ENCODE data around the gene TBC1D22A. TPM values are rescaled to one million over a fixed set of nuclear protein-coding genes. Genes with fewer than 3 reads are reported as not detected.

Gene TBC1D22A
- total and polyA plus RNA-seq, 10 of the 15 experiments (the other 5 are each of a cell fraction or from before 2014, with no cell fraction given), result 0.63 to 44.7 (median 27.4) TPM

- Histone ChIP-seq H3K9me3 (replicated peaks; ENCODE audit: control insufficient read depth, insufficient read depth, low read length) (no peaks in the 10 kb centered on the region), H3K4me1 (ENCODE audit: control insufficient read depth, insufficient read depth, low read length) (no peaks in the 10 kb centered on the region; the same call in 1 of the 2 replicates), H3K27ac (ENCODE audit: control insufficient read depth, insufficient read depth) (no peak overlapping the region), H3K27me3 (replicated peaks in 1 of 2; ENCODE audit: control insufficient read depth in 2 of 2, insufficient read depth in 2 of 2, low read length in 1 of 2) (no peaks in the 10 kb centered on the region), H2AFZ (ENCODE audit: control insufficient read depth, low read depth, low read length) (no peak overlapping the region), H3K36me3 (ENCODE audit: control insufficient read depth in 2 of 2, insufficient read depth in 2 of 2, low read length in 1 of 2) (peaks cover 0 to 3% of the 10 kb centered on the region in 2 experiments; a peak in 3 of 4 replicates), H3K79me2 (ENCODE audit: control insufficient read depth, insufficient read depth, low read length) (no peaks in the 10 kb centered on the region), H4K20me1 (ENCODE audit: control insufficient read depth, insufficient read depth) (no peaks in the 10 kb centered on the region), H3K9ac (ENCODE audit: control insufficient read depth, insufficient read depth, low read length) (no peak overlapping the region), H3K4me2 (ENCODE audit: control insufficient read depth, insufficient read depth) (no peak overlapping the region), H3K4me3 (no peak overlapping the region)
- FAIRE-seq, result no peak
- intact Hi-C loops (cut with micrococcal nuclease; ENCODE audit: unreplicated experiment) (no loop called here), in situ Hi-C loops (cut with MboI) (no loop called here)
- ChIA-PET SMC1A (ENCODE audit: uncharacterized antibody, unreplicated experiment) (no interaction called here), RAD21 (ENCODE audit: unreplicated experiment) (no interaction called here), POLR2A (no interaction called here), CTCF (no interaction called here)
- DNase-seq (ENCODE audit: low read depth, low spot score), result no peak
- no TSS peak for BruUV-seq (replicated peaks)
- 98% methylated on average over 11 of the region's 11 CpGs for WGBS (ENCODE audit: insufficient coverage, insufficient replicate concordance, low lambda C conversion rate, missing lambda C conversion rate)
- no peak for ATAC-seq
- TF ChIP-seq TCF3 (IDR thresholded peaks at IDR 0.05; ENCODE audit: borderline replicate concordance, insufficient read depth, low read depth, low read length) (no peak), HCFC1 (IDR thresholded peaks at IDR 0.05; ENCODE audit: low read length) (no peak), ZNF207 (IDR thresholded peaks at IDR 0.05; ENCODE audit: borderline replicate concordance) (no peak), SREBF1 (IDR thresholded peaks at IDR 0.05; ENCODE audit: low read length) (no peak), NFYB (IDR thresholded peaks at IDR 0.05; ENCODE audit: insufficient read depth, low read depth, low read length) (no peak), BACH1 (IDR thresholded peaks at IDR 0.05; ENCODE audit: borderline replicate concordance) (no peak)
- TF ChIP-seq, protein P1, sequence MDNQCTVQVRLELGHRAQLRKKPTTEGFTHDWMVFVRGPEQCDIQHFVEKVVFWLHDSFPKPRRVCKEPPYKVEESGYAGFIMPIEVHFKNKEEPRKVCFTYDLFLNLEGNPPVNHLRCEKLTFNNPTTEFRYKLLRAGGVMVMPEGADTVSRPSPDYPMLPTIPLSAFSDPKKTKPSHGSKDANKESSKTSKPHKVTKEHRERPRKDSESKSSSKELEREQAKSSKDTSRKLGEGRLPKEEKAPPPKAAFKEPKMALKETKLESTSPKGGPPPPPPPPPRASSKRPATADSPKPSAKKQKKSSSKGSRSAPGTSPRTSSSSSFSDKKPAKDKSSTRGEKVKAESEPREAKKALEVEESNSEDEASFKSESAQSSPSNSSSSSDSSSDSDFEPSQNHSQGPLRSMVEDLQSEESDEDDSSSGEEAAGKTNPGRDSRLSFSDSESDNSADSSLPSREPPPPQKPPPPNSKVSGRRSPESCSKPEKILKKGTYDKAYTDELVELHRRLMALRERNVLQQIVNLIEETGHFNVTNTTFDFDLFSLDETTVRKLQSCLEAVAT (IDR thresholded peaks at IDR 0.05), result no peak
Measured at GRCh38 chr22:47042116-47042825, 279.8 kb downstream of the TBC1D22A start.

Data from GM12878 (cell line).